ENCODE results near the gene FMNL1.

FMNL1 gene

GRCh38 chr17:45222996-45223538 lies 1.4 kb downstream of the FMNL1 start:
- no peak for DNase-seq

GRCh38 chr17:45223539-45224528 lies 2.1 kb downstream of the FMNL1 start:
- DNase-seq, result peak; percentile 70

- DNase-seq, result no peak
These were observed 3.0 kb downstream of the FMNL1 start for GRCh38 chr17:45224671-45225050.

- DNase-seq, result peak; percentile 41
These were observed 3.5 kb downstream of the FMNL1 start for GRCh38 chr17:45225051-45225700.

GRCh38 chr17:45225964-45226530 lies 4.4 kb downstream of the FMNL1 start:
- DNase-seq, result peak; percentile 93

GRCh38 chr17:45226576-45226975 lies 4.9 kb downstream of the FMNL1 start:
- DNase-seq, result no peak

GRCh38 chr17:45227101-45227925 lies 5.6 kb downstream of the FMNL1 start:
- peak; percentile 12 for DNase-seq

- peak; percentile 14 for DNase-seq
These were observed 6.5 kb downstream of the FMNL1 start for GRCh38 chr17:45227926-45228762.

GRCh38 chr17:45228763-45229539 lies 7.3 kb downstream of the FMNL1 start:
- peak; percentile 87 for DNase-seq

GRCh38 chr17:45229681-45230409 lies 8.2 kb downstream of the FMNL1 start:
- peak; percentile 9 for DNase-seq

- DNase-seq, result no peak
These were observed 8.7 kb downstream of the FMNL1 start for GRCh38 chr17:45230410-45230786.

GRCh38 chr17:45230787-45231480 lies 9.2 kb downstream of the FMNL1 start:
- DNase-seq, result no peak

- DNase-seq, result no peak
These were observed 9.9 kb downstream of the FMNL1 start for GRCh38 chr17:45231481-45232116.

GRCh38 chr17:45232514-45233422 lies 11.1 kb downstream of the FMNL1 start:
- DNase-seq, result no peak

- DNase-seq, result no peak
These were observed 11.8 kb downstream of the FMNL1 start for GRCh38 chr17:45233423-45233924.

GRCh38 chr17:45234641-45235415 lies 13.1 kb downstream of the FMNL1 start:
- DNase-seq, result peak; percentile 47

Measured in stimulated activated naive CD4-positive, alpha-beta T cell treated with Interleukin-2 at 50 U/mL for 16 hours (primary cell).